ENCODE measurements around the gene SOS1.

The SOS1 gene

DNA sequence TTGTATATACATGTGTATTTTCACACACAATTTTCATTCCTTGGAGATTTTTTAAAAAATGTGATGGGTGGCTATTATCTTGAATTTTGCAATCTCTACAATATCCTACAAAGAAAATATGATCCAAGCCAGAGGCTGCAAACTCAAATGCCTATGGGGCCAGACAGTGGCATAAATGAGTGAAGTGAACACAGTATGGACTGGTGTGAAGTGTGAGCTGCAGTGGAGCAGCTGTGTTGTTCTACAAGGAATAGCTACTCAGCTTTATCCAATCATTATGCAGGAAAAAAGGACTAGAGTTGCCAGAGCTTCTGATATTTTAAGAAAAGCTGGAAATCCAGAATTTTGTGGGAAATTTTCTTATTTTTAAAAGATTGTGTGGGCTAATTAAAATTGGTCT lies 169.1 kb downstream of the SOS1 start:
- TF ChIP-seq, protein P1, sequence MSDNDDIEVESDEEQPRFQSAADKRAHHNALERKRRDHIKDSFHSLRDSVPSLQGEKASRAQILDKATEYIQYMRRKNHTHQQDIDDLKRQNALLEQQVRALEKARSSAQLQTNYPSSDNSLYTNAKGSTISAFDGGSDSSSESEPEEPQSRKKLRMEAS (IDR thresholded peaks at IDR 0.05; ENCODE audit: low read depth, low read length): no peak
- TF ChIP-seq, protein P2, sequence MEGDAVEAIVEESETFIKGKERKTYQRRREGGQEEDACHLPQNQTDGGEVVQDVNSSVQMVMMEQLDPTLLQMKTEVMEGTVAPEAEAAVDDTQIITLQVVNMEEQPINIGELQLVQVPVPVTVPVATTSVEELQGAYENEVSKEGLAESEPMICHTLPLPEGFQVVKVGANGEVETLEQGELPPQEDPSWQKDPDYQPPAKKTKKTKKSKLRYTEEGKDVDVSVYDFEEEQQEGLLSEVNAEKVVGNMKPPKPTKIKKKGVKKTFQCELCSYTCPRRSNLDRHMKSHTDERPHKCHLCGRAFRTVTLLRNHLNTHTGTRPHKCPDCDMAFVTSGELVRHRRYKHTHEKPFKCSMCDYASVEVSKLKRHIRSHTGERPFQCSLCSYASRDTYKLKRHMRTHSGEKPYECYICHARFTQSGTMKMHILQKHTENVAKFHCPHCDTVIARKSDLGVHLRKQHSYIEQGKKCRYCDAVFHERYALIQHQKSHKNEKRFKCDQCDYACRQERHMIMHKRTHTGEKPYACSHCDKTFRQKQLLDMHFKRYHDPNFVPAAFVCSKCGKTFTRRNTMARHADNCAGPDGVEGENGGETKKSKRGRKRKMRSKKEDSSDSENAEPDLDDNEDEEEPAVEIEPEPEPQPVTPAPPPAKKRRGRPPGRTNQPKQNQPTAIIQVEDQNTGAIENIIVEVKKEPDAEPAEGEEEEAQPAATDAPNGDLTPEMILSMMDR (IDR thresholded peaks at IDR 0.05; ENCODE audit: low read depth, low read length): no peak
- TF ChIP-seq MYC (IDR thresholded peaks at IDR 0.05; ENCODE audit: low read depth, low read length) (no peak), POLR2A (IDR thresholded peaks at IDR 0.05; ENCODE audit: extremely low read depth, insufficient read length) (no peak)
- H3K4me3 ChIP-seq (ENCODE audit: low read depth, low read length): no peak overlapping the region
- DNase-seq (ENCODE audit: low read depth): no peak

DNA sequence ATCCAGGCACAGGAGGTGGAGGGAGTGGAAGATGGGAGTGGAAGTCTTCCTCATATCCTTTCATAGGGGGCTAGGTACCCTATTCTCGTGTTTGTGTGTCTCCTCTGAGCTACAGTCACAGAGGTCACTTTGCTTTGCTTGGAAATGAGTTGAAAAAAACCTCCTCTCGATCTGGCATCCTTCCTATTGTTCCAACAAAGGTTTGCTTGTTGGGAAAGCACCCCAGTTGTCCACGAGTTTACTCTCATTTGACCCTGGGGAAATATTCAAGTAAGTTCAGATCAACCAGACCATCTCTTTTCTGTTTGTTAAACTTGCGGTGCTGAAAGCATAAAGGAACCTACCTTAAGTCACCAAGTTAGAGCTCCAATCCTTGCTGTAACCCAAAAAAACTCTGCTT lies 171.9 kb downstream of the SOS1 start:
- no peak for DNase-seq (ENCODE audit: low read depth)
- H3K4me3 ChIP-seq (ENCODE audit: low read depth, low read length): no peak overlapping the region
- TF ChIP-seq POLR2A (IDR thresholded peaks at IDR 0.05; ENCODE audit: extremely low read depth, insufficient read length): no peak
- TF ChIP-seq, protein P2 (IDR thresholded peaks at IDR 0.05; ENCODE audit: low read depth, low read length): no peak
- TF ChIP-seq, protein P1 (IDR thresholded peaks at IDR 0.05; ENCODE audit: low read depth, low read length): no peak
- TF ChIP-seq MYC (IDR thresholded peaks at IDR 0.05; ENCODE audit: low read depth, low read length): no peak

DNA sequence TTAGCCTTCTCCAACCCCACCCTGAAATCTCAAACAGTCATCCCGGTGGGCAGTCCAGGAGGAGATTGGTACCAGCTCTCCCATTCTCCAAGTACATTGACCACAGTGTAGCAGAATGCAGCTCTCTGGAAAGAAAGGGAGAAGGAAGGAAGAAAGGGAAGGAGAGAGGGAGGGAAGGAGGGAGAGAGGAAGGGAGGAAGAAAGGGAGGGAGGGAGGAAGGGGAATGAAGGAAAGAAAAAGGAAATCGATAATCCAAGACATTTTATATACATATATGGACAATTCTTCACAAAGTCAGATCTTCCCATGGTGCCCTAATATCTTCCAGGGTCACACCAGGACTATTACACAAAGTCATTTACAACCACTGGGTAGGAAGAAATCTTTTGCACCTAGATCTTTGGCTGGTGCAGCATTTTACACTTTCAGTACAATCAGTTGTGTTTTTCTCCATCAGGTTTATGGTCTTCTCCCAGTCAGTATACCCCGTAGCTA lies 172.4 kb downstream of the SOS1 start:
- H3K4me3 ChIP-seq (ENCODE audit: low read depth, low read length): no peak overlapping the region
- TF ChIP-seq, protein P2 (IDR thresholded peaks at IDR 0.05; ENCODE audit: low read depth, low read length): no peak
- TF ChIP-seq, protein P1 (IDR thresholded peaks at IDR 0.05; ENCODE audit: low read depth, low read length): no peak
- TF ChIP-seq MYC (IDR thresholded peaks at IDR 0.05; ENCODE audit: low read depth, low read length) (no peak), POLR2A (IDR thresholded peaks at IDR 0.05; ENCODE audit: extremely low read depth, insufficient read length) (no peak)
- DNase-seq (ENCODE audit: low read depth): no peak

DNA sequence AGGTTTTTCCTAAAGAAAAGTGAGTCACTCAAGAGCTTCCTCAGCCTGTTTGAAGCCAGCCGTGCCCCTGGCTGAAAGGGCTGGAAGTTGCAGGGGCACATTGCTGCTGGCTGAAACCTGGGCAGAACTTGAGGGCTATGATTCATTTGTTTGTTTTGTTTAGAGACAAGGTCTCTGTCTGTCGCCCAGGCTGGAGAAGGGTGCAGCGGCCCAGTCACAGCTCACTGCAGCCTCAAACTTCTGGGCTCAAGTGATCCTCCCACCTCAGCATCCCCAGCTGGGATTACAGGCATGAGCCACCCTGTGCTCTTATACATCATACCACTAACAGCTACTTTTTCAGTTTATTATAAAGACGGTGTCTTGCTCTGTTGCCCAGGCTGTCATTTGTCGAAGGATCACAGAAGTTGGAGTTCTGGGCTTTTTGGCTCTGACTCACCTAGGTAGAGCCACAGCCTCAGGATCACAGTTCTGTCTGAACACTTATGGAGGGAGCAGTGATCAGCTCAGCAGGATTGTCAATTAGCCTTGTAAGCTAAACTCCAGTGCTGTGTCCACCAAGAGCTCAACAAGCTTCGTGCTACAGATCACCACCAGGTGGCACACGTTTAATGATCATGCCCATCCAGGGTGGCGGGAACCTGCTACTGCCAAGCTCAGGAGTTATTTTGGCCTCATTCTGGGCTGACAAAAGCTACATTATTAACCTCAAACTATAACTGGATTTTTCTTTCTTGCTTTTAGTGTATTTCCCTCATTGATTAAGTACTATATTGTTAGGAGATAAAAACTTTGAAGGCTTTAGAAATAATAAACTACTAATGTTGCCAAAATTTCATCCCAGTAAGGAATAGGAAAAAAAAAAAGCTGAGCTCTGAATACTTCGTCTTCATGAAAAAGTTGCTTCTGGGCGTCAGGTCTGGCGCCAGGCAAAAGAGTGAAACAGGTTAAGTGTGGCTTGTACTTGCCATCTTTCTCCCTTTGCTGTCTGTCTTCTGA lies 173.3 kb downstream of the SOS1 start:
- no peak for TF ChIP-seq MYC (IDR thresholded peaks at IDR 0.05; ENCODE audit: low read depth, low read length)
- TF ChIP-seq POLR2A (IDR thresholded peaks at IDR 0.05; ENCODE audit: extremely low read depth, insufficient read length): no peak
- TF ChIP-seq, protein P2 (IDR thresholded peaks at IDR 0.05; ENCODE audit: low read depth, low read length): peak; percentile 86
- TF ChIP-seq, protein P1 (IDR thresholded peaks at IDR 0.05; ENCODE audit: low read depth, low read length): peak; percentile 33; the same call in 1 of the 2 replicates
- DNase-seq (ENCODE audit: low read depth): peak; percentile 87
- H3K4me3 ChIP-seq (ENCODE audit: low read depth, low read length): no peak overlapping the region

DNA sequence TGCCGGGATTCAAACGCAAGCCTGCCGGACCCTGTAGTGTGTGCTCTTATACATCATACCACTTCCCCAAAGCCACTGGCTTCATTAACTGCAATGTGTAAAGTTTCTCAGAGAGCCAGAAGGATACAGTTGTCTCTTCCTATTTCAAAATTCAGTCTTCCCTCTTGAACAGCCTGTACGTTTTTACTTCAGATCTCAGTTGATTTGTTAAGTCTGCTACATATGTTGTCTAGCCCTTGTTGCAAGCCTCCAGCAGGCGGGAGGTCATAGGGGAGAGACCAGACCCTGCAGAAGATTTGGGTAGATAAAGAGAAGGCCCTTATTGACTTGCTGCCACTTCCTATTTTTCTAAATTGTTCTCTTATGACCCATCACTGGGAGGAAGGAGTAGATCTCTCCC lies 174.9 kb downstream of the SOS1 start:
- DNase-seq (ENCODE audit: low read depth): peak; percentile 88
- no peak for TF ChIP-seq POLR2A (IDR thresholded peaks at IDR 0.05; ENCODE audit: extremely low read depth, insufficient read length)
- no peak for TF ChIP-seq MYC (IDR thresholded peaks at IDR 0.05; ENCODE audit: low read depth, low read length)
- TF ChIP-seq, protein P1 (IDR thresholded peaks at IDR 0.05; ENCODE audit: low read depth, low read length): 0 out of 2 replicates have a peak, but pooled peaks have one; percentile 9

DNA sequence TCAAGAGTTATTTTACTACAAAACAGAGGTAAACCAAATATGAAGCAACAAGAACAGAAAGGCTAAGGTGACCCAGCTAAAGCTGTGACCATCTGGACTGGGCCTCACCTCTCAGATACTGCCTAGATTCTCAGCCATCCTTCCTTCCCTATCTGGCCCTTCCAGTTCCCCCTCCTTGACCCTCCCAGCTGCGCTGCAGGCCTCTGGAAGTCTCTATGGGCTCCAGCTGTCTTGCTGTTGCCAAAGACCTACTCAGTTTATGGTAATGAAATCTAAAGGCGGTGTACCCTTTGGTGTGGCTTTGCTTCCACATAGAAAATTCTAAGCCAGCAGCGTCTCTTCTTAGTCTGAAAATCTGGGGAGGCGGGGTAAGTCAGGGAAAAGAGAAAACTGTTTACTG lies 175.5 kb downstream of the SOS1 start:
- no peak overlapping the region for H3K4me3 ChIP-seq (ENCODE audit: low read depth, low read length)
- peak; percentile 49 for DNase-seq (ENCODE audit: low read depth)
- no peak for TF ChIP-seq MYC (IDR thresholded peaks at IDR 0.05; ENCODE audit: low read depth, low read length)
- TF ChIP-seq POLR2A (IDR thresholded peaks at IDR 0.05; ENCODE audit: extremely low read depth, insufficient read length): no peak
- TF ChIP-seq, protein P1 (IDR thresholded peaks at IDR 0.05; ENCODE audit: low read depth, low read length): no peak
- TF ChIP-seq, protein P2 (IDR thresholded peaks at IDR 0.05; ENCODE audit: low read depth, low read length): no peak

More for the DNA sequence above, 174.9 kb downstream of the SOS1 start:
- no peak overlapping the region for H3K4me3 ChIP-seq (ENCODE audit: low read depth, low read length)
